Measurements from ENCODE around the gene KHSRP. TPM values are rescaled to one million over a fixed set of nuclear protein-coding genes. Genes with fewer than 3 reads are reported as not detected.

The KHSRP gene
- total and polyA plus RNA-seq, 10 of the 15 experiments (the other 5 are each of a cell fraction or from before 2014, with no cell fraction given): 4.8 to 440 (median 82.0) TPM

DNA sequence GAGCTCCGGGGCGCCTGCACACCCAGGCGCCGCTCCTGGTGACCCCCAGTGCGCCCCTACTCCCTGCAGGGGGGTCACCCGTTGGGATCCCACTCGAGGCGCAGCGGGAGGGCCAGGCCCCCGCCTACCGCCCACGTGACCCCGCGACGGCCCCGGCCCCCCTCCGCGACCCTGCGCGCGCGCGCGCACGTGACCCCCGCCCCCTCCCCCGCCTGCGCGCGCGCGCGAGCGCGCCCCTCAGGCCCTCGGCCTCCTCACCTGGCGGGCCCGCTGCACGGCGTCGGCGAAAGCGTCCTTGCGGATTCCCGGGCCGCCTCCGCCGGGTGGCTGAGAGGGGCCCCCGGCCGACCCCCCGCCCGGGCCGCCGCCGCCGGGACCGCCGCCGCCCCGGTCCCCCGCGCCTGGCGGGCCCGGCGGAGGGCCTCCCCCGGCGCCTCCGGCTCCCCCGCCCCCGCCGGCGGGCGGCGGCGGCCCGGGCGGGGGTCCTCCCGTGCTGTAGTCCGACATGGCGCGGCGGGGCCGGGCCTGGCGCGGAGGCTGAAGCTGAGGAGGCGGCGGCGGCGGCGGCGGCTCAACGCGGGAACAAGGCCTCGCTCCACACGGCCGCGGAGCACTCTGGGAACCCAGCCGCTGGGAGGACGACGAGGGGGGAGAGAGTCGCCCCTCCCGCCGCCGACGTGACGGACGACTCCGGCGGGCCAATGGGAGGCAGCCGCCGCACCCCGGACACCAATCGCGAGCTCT is at the start of gene KHSRP (continued):
- TF ChIP-seq PAX5 (IDR thresholded peaks at IDR 0.05; ENCODE audit: borderline replicate concordance, low read depth, low read length) (peak; percentile 48; the same call in 1 of the 2 replicates), ASH2L (IDR thresholded peaks at IDR 0.05; ENCODE audit: borderline replicate concordance, low read depth) (no peak), NR2F1 (conservative IDR thresholded peaks at IDR 0.05) (peak; percentile 52; the same call in 1 of the 2 replicates), MXI1 (IDR thresholded peaks at IDR 0.05; ENCODE audit: low read depth, low read length) (peak; percentile 42; the same call in 1 of the 2 replicates), YY1 (IDR thresholded peaks at IDR 0.05; ENCODE audit: low read depth, low read length) (0 out of 2 replicates have a peak, but pooled peaks have one; percentile 3), NBN (IDR thresholded peaks at IDR 0.05) (0 out of 2 replicates have a peak, but pooled peaks have one; percentile 16), ZNF207 (IDR thresholded peaks at IDR 0.05; ENCODE audit: borderline replicate concordance) (peak; percentile 58; the same call in 1 of the 2 replicates), EGR1 (IDR thresholded peaks at IDR 0.05; ENCODE audit: borderline replicate concordance in 1 of 2, low read depth in 2 of 2, low read length in 2 of 2) (peak in 1 of 2 experiments; percentile 71; a peak in 1 of 3 replicates), CREM (IDR thresholded peaks at IDR 0.05; ENCODE audit: low read depth) (peak; percentile 79), BACH1 (IDR thresholded peaks at IDR 0.05; ENCODE audit: borderline replicate concordance) (peak; percentile 63; the same call in 1 of the 2 replicates), BHLHE40 (IDR thresholded peaks at IDR 0.05; ENCODE audit: borderline replicate concordance in 1 of 2, low read depth in 2 of 2, low read length in 1 of 2) (peak; percentile 72 to 92; a peak in 3 of 4 replicates)
- TF ChIP-seq, protein P1, sequence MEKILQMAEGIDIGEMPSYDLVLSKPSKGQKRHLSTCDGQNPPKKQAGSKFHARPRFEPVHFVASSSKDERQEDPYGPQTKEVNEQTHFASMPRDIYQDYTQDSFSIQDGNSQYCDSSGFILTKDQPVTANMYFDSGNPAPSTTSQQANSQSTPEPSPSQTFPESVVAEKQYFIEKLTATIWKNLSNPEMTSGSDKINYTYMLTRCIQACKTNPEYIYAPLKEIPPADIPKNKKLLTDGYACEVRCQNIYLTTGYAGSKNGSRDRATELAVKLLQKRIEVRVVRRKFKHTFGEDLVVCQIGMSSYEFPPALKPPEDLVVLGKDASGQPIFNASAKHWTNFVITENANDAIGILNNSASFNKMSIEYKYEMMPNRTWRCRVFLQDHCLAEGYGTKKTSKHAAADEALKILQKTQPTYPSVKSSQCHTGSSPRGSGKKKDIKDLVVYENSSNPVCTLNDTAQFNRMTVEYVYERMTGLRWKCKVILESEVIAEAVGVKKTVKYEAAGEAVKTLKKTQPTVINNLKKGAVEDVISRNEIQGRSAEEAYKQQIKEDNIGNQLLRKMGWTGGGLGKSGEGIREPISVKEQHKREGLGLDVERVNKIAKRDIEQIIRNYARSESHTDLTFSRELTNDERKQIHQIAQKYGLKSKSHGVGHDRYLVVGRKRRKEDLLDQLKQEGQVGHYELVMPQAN (conservative IDR thresholded peaks at IDR 0.05): no peak
- TF ChIP-seq, protein P2, sequence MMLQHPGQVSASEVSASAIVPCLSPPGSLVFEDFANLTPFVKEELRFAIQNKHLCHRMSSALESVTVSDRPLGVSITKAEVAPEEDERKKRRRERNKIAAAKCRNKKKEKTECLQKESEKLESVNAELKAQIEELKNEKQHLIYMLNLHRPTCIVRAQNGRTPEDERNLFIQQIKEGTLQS (IDR thresholded peaks at IDR 0.05; ENCODE audit: borderline replicate concordance, extremely low read depth, low read depth, low read length): 0 out of 2 replicates have a peak, but pooled peaks have one; percentile 26
- TF ChIP-seq, protein P3, sequence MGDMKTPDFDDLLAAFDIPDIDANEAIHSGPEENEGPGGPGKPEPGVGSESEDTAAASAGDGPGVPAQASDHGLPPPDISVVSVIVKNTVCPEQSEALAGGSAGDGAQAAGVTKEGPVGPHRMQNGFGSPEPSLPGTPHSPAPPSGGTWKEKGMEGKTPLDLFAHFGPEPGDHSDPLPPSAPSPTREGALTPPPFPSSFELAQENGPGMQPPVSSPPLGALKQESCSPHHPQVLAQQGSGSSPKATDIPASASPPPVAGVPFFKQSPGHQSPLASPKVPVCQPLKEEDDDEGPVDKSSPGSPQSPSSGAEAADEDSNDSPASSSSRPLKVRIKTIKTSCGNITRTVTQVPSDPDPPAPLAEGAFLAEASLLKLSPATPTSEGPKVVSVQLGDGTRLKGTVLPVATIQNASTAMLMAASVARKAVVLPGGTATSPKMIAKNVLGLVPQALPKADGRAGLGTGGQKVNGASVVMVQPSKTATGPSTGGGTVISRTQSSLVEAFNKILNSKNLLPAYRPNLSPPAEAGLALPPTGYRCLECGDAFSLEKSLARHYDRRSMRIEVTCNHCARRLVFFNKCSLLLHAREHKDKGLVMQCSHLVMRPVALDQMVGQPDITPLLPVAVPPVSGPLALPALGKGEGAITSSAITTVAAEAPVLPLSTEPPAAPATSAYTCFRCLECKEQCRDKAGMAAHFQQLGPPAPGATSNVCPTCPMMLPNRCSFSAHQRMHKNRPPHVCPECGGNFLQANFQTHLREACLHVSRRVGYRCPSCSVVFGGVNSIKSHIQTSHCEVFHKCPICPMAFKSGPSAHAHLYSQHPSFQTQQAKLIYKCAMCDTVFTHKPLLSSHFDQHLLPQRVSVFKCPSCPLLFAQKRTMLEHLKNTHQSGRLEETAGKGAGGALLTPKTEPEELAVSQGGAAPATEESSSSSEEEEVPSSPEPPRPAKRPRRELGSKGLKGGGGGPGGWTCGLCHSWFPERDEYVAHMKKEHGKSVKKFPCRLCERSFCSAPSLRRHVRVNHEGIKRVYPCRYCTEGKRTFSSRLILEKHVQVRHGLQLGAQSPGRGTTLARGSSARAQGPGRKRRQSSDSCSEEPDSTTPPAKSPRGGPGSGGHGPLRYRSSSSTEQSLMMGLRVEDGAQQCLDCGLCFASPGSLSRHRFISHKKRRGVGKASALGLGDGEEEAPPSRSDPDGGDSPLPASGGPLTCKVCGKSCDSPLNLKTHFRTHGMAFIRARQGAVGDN (IDR thresholded peaks at IDR 0.05): 0 out of 2 replicates have a peak, but pooled peaks have one; percentile 23
- TF ChIP-seq, protein P4, sequence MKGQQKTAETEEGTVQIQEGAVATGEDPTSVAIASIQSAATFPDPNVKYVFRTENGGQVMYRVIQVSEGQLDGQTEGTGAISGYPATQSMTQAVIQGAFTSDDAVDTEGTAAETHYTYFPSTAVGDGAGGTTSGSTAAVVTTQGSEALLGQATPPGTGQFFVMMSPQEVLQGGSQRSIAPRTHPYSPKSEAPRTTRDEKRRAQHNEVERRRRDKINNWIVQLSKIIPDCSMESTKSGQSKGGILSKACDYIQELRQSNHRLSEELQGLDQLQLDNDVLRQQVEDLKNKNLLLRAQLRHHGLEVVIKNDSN (IDR thresholded peaks at IDR 0.05; ENCODE audit: borderline replicate concordance, extremely low read length, insufficient read depth, low read depth, low read length): peak; percentile 79
- TF ChIP-seq, protein P5, sequence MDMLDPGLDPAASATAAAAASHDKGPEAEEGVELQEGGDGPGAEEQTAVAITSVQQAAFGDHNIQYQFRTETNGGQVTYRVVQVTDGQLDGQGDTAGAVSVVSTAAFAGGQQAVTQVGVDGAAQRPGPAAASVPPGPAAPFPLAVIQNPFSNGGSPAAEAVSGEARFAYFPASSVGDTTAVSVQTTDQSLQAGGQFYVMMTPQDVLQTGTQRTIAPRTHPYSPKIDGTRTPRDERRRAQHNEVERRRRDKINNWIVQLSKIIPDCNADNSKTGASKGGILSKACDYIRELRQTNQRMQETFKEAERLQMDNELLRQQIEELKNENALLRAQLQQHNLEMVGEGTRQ (IDR thresholded peaks at IDR 0.05; ENCODE audit: borderline replicate concordance, low read depth, low read length): peak; percentile 7

Data from GM12878 (cell line).